ENCODE data around the gene PDK4.

DNA sequence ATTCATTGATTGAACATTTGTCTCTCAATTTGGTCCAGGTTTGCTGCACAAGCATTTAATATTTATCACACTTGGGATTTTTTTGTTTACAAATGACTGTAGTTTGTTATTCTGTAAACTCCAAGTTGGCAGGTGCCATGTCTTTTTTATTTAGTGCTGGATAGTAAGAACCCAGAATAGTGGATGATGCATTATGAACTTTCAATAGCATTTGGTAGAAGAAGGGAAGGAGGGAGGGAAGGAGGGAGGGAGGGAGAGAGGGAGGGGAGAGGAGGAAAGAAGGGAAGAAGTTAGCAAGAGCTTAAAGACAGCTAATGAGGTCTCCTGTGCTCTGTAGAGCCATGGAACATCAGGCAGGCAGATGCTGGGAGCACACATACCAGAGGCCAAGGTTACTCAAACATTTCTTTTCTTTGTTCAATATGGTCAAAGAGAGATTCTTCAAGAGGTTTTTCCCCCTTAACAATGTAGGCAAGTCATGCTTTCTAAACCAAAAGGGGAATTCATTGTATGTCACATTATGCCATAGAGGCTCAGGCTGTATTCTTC lies 25.8 kb upstream of the PDK4 start:
- TF ChIP-seq, protein P1, sequence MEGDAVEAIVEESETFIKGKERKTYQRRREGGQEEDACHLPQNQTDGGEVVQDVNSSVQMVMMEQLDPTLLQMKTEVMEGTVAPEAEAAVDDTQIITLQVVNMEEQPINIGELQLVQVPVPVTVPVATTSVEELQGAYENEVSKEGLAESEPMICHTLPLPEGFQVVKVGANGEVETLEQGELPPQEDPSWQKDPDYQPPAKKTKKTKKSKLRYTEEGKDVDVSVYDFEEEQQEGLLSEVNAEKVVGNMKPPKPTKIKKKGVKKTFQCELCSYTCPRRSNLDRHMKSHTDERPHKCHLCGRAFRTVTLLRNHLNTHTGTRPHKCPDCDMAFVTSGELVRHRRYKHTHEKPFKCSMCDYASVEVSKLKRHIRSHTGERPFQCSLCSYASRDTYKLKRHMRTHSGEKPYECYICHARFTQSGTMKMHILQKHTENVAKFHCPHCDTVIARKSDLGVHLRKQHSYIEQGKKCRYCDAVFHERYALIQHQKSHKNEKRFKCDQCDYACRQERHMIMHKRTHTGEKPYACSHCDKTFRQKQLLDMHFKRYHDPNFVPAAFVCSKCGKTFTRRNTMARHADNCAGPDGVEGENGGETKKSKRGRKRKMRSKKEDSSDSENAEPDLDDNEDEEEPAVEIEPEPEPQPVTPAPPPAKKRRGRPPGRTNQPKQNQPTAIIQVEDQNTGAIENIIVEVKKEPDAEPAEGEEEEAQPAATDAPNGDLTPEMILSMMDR (IDR thresholded peaks at IDR 0.05): no peak
- no peak for TF ChIP-seq POLR2A (IDR thresholded peaks at IDR 0.05)
